ENCODE data around the gene AK9. TPM values are rescaled to one million over a fixed set of nuclear protein-coding genes. Genes with fewer than 3 reads are reported as not detected.

AK9 gene
- total RNA-seq, 1 experiment from 2014 or later = 3.5 TPM

GRCh38 chr6:109611502-109611901 lies 79.5 kb downstream of the AK9 start:
- Histone ChIP-seq H3K79me2 (ENCODE audit: insufficient read depth, low read length) (no peaks in the 10 kb centered on the region), H3K27me3 (ENCODE audit: insufficient read depth, low read length) (no peaks in the 10 kb centered on the region), H2AFZ (ENCODE audit: low read depth, low read length, poor library complexity, severe bottlenecking) (no peak overlapping the region), H3K4me1 (ENCODE audit: control insufficient read depth in 1 of 2, insufficient read depth in 2 of 2, low read length in 2 of 2) (no peaks in the 10 kb centered on the region), H3K4me3 (replicated peaks in 1 of 2; ENCODE audit: low read depth in 1 of 2, low read length in 2 of 2) (no peak overlapping the region), H3K9me2 (ENCODE audit: insufficient read depth) (no peaks in the 10 kb centered on the region), H3K36me3 (ENCODE audit: control insufficient read depth in 1 of 2, insufficient read depth in 2 of 2, low read length in 2 of 2) (no peaks in the 10 kb centered on the region), H3K27ac (ENCODE audit: low read depth, low read length) (no peak overlapping the region), H3K9ac (ENCODE audit: low read length) (no peak overlapping the region), H3K4me2 (ENCODE audit: low read length) (no peak overlapping the region), H3K9me3 (ENCODE audit: control insufficient read depth in 1 of 2, insufficient read depth in 1 of 2, low read depth in 1 of 2, low read length in 2 of 2) (no peaks in the 10 kb centered on the region), H4K20me1 (ENCODE audit: insufficient read depth) (no peaks in the 10 kb centered on the region)
- ATAC-seq = no peak
- DNase-seq (ENCODE audit: low read depth, low spot score) = no peak
- no peak for TF ChIP-seq EZH2 (IDR thresholded peaks at IDR 0.05)
- no peak for TF ChIP-seq SIN3A (IDR thresholded peaks at IDR 0.05; ENCODE audit: low read depth)
- no peak for TF ChIP-seq RAD21 (IDR thresholded peaks at IDR 0.05; ENCODE audit: low read depth)
- TF ChIP-seq EGR1 (IDR thresholded peaks at IDR 0.05; ENCODE audit: low read depth) = no peak
- TF ChIP-seq ZBTB33 (IDR thresholded peaks at IDR 0.05; ENCODE audit: extremely low read depth, insufficient replicate concordance, low read length) = no peak
- TF ChIP-seq ZNF274 (IDR thresholded peaks at IDR 0.05; ENCODE audit: low read depth, low read length) = no peak
- no peak for TF ChIP-seq ELF1 (IDR thresholded peaks at IDR 0.05; ENCODE audit: borderline replicate concordance, low read depth)
- TF ChIP-seq ATF3 (IDR thresholded peaks at IDR 0.05) = no peak
- no peak for TF ChIP-seq JUND (IDR thresholded peaks at IDR 0.05)
- no peak for TF ChIP-seq TCF7L2 (IDR thresholded peaks at IDR 0.05; ENCODE audit: borderline replicate concordance, extremely low read depth, insufficient read depth, insufficient read length)
- no peak for TF ChIP-seq SRF (IDR thresholded peaks at IDR 0.05; ENCODE audit: low read depth)
- no peak for TF ChIP-seq POLR2AphosphoS5 (IDR thresholded peaks at IDR 0.05; ENCODE audit: low read depth, low read length)
- TF ChIP-seq CBX3 (IDR thresholded peaks at IDR 0.05; ENCODE audit: low read depth) = no peak
- no peak for TF ChIP-seq YY1 (IDR thresholded peaks at IDR 0.05; ENCODE audit: extremely low read depth, insufficient replicate concordance, low read depth, low read length)
- TF ChIP-seq EZH2phosphoT487 (IDR thresholded peaks at IDR 0.05; ENCODE audit: borderline replicate concordance) = no peak
- TF ChIP-seq POLR2A (IDR thresholded peaks at IDR 0.05; ENCODE audit: borderline replicate concordance, extremely low read depth, insufficient read depth, insufficient read length) = no peak
- TF ChIP-seq ZFX (IDR thresholded peaks at IDR 0.05) = no peak
- no peak for TF ChIP-seq CEBPB (IDR thresholded peaks at IDR 0.05; ENCODE audit: low read depth)
- no peak for TF ChIP-seq CTCF (IDR thresholded peaks at IDR 0.05 in 2 of 3, conservative IDR thresholded peaks at IDR 0.05 in 1 of 3; ENCODE audit: borderline replicate concordance in 1 of 3, insufficient read depth in 1 of 3, low read depth in 2 of 3, low read length in 2 of 3)
- intact Hi-C loops (cut with micrococcal nuclease) = no loop called here
- ChIA-PET CTCF (no interaction called here), RAD21 (ENCODE audit: low non-redundant PET in 1 of 2, low total read pairs in 2 of 2, uncharacterized antibody in 2 of 2, unreplicated experiment in 2 of 2) (no interaction called here), POLR2A (no interaction called here)
- no TSS peak for BruUV-seq (replicated peaks)
